B cell (primary cell): ENCODE results near the gene HTRA2. TPM values are rescaled to one million over a fixed set of nuclear protein-coding genes. Genes with fewer than 3 reads are reported as not detected.

Source experiments
- ATAC-seq: fragments of 200-7000 bp; cut with Tn5 transposase; one replicate; pipeline ENCODE4 v1.10.0; 2021; ENCODE audit warnings: low read depth, mild to moderate bottlenecking, moderate number of reproducible peaks, moderate library complexity
- CTCF ChIA-PET: fragments of 350-600 bp; sonication (Branson Sonifier 250); formaldehyde crosslinking; loops from one replicate; lab custom pipeline; 2021; ENCODE audit warnings: antibody characterized with exemption, inconsistent platforms; lab: Charles Lee
- POLR2A ChIA-PET: fragments of 350-600 bp; sonication (Branson Sonifier 250); formaldehyde crosslinking; loops from one replicate; lab custom pipeline; 2021; ENCODE audit warnings: antibody characterized with exemption; lab: Charles Lee
- DNase-seq: peaks from one replicate; pipeline ENCODE4 v3.0.0; 2013
- H2AFZ ChIP-seq: 2 replicates; pipeline ENCODE4 v1.6.1; 2012; ENCODE audit warnings: mild to moderate bottlenecking, low read depth, low read length; ENCODE audit not compliant: insufficient read depth, poor library complexity, severe bottlenecking
- H3K27ac ChIP-seq, 2 donors: 1 replicate in 1 of 2; 2 replicates in 1 of 2; pipeline ENCODE4 v1.5.1; 2012 to 2013; ENCODE audit warnings: low read length in 2 of 2, mild to moderate bottlenecking in 2 of 2, moderate library complexity in 1 of 2
- H3K27me3 ChIP-seq, 4 experiments: fragments of 200-600 bp in 1 of 4; sonication (generic) in 1 of 4; replicated peaks in 1 of 4; 1 replicate in 2 of 4; 2 replicates in 2 of 4; pipeline versions ENCODE4 v1.6.1 to v1.7.0; 2013 to 2016; ENCODE audit warnings: low read length in 3 of 4, mild to moderate bottlenecking in 2 of 4, mixed read lengths in 1 of 4, moderate library complexity in 1 of 4; ENCODE audit not compliant: insufficient read depth in 4 of 4, control insufficient read depth in 3 of 4; ENCODE audit errors: control extremely low read depth in 1 of 4
- H3K36me3 ChIP-seq, 2 experiments: replicated peaks in 1 of 2; 1 replicate in 1 of 2; 2 replicates in 1 of 2; pipeline versions ENCODE4 v1.6.1 to v1.7.1; 2013; ENCODE audit warnings: low read length in 1 of 2; ENCODE audit not compliant: insufficient read depth in 2 of 2, control insufficient read depth in 1 of 2; ENCODE audit errors: control extremely low read depth in 1 of 2, extremely low read depth in 1 of 2
- H3K4me1 ChIP-seq, 2 donors: fragments of 200-600 bp in 1 of 2; sonication (generic) in 1 of 2; 1 replicate in 1 of 2; 2 replicates in 1 of 2; pipeline versions ENCODE4 v1.5.1 to v1.6.1; 2013 to 2017; ENCODE audit warnings: low read length in 2 of 2; ENCODE audit not compliant: control insufficient read depth in 2 of 2, insufficient read depth in 2 of 2
- H3K4me2 ChIP-seq: replicated peaks from 2 replicates; pipeline ENCODE3; 2012; ENCODE audit warnings: mild to moderate bottlenecking, low read depth, low read length; ENCODE audit not compliant: poor library complexity, severe bottlenecking
- H3K4me3 ChIP-seq, 5 experiments: fragments of 200-600 bp in 1 of 5; sonication (generic) in 1 of 5; 1 replicate in 3 of 5; 2 replicates in 2 of 5; pipeline versions ENCODE4 v1.5.1 to v1.7.0; 2011 to 2016; ENCODE audit warnings: low read length in 4 of 5, mild to moderate bottlenecking in 4 of 5, low read depth in 2 of 5, control low read depth in 1 of 5, moderate library complexity in 1 of 5; ENCODE audit not compliant: insufficient read depth in 1 of 5; ENCODE audit errors: control extremely low read depth in 1 of 5, extremely low read depth in 1 of 5
- H3K79me2 ChIP-seq: fragments of 200-600 bp; sonication (generic); one replicate; pipeline ENCODE4 v1.6.0; 2016; ENCODE audit warnings: low read length; ENCODE audit not compliant: control insufficient read depth, insufficient read depth
- H3K9ac ChIP-seq: fragments of 200-600 bp; sonication (generic); 2 replicates; pipeline ENCODE4 v1.6.1; 2017; ENCODE audit warnings: mild to moderate bottlenecking, low read length, moderate library complexity
- H3K9me3 ChIP-seq, 3 donors: one replicate each; pipeline versions ENCODE4 v1.6.1 to v1.7.1; 2013; ENCODE audit warnings: low read length in 2 of 3; ENCODE audit not compliant: control insufficient read depth in 2 of 3, insufficient read depth in 1 of 3; ENCODE audit errors: control extremely low read depth in 1 of 3
- H4K20me1 ChIP-seq: 2 replicates; pipeline ENCODE4 v1.6.0; 2012; ENCODE audit warnings: mild to moderate bottlenecking, low read length; ENCODE audit not compliant: insufficient read depth, control insufficient read depth, poor library complexity, severe bottlenecking
- H3K27ac Mint-ChIP-seq: one replicate; pipeline ENCODE4 v1.8.0; 2021; ENCODE audit warnings: mixed read lengths
- H3K27me3 Mint-ChIP-seq: one replicate; pipeline ENCODE4 v1.8.0; 2021; ENCODE audit warnings: mixed read lengths
- H3K4me1 Mint-ChIP-seq: one replicate; pipeline ENCODE4 v1.8.0; 2021; ENCODE audit warnings: mixed read lengths
- H3K4me3 Mint-ChIP-seq: one replicate; pipeline ENCODE4 v1.8.0; 2021; ENCODE audit warnings: mixed read lengths
- H3K9me3 Mint-ChIP-seq: one replicate; pipeline ENCODE4 v1.8.0; 2022; ENCODE audit warnings: mixed read lengths; ENCODE audit not compliant: insufficient read depth
- EZH2 ChIP-seq: IDR thresholded peaks from 2 replicates; pipeline ENCODE4 v1.6.1; 2012; ENCODE audit warnings: borderline replicate concordance, low read depth, mild to moderate bottlenecking, moderate library complexity, low read length; ENCODE audit not compliant: insufficient read depth, poor library complexity, severe bottlenecking
- WGBS: methylation state at CpG from one replicate; pipeline ENCODE4 v1.1.5; 2013; ENCODE audit warnings: missing lambda C conversion rate; ENCODE audit not compliant: insufficient coverage; 5-methylcytosine and 5-hydroxymethylcytosine counted together
- intact Hi-C: fragments of 100-400 bp; cut with micrococcal nuclease; formaldehyde crosslinking; loops from one replicate; pipeline ENCODE4 v1.10.0; 2022
- polyA plus RNA-seq: library from polyadenylated mRNA; depleted of rRNA; stranded (reverse); fragments of >200 nt; gene quantifications from 2 replicates; pipeline ENCODE4 v1.2.3, GENCODE V29; 2012
- total RNA-seq, 2 donors: library from RNA; stranded (reverse); fragments of 120-200 nt in 1 of 2; gene quantifications; 1 replicate in 1 of 2; 2 replicates in 1 of 2; pipeline versions ENCODE4 v1.2.3 to v1.2.4, GENCODE V29; 2013 to 2022
- TF ChIP-seq, protein P1 (sequence below): fragments of 200-600 bp; IDR thresholded peaks from one replicate; pipeline ENCODE4 v1.8.0; 2022; ENCODE audit warnings: antibody characterized with exemption, mild to moderate bottlenecking

HTRA2 gene
- total and polyA plus RNA-seq, 2 donors (not counting 1 experiment from before 2014, with no cell fraction given) = 52.8 to 111 TPM

DNA sequence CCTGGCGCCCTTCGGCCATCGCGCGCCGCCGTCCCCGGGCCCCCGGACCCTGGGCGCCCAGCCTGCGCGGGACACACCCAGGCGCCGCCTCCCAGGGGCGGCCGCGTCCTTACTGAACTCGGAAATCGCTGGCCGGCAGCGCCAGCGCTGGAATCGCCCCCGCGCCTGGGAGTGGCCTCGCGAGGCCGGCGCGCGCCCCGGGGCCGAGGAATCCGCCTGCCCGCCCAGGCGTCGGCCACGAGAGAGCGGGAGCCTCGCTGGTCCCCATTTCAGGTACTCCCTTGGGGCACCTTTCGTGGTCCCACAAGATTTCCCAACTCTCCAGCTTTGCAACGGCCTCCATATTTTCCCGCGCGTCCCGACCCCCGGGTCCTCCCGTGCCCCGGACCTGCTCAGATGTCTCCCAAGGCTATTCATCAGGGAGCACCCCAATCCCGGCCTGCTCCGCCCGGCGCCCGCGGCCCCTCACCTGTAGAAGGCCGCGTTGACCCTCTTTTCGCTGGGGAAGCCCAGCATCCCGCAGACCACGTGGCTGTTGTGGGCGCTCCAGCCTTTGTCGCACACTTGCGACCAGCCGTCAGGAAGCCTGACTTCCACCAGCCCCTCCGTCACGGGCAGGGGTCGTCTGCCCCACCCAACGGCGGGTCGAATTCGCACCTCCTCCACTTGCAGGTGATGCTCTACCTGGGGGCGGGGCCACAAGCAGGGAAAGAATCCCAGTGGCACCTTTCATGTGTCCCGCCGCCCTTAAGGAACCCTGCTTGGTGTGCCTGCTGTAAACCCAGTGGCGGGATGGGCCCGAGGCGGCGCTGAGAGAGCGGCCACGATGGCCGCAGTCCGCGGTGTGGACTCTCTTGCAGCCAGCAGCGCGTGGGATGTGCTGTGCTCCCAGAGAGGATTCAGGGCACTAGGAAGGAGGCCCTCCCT is 19.4 kb downstream of the HTRA2 start:
- Mint-ChIP-seq H3K4me1 (peaks cover 19% of the 10 kb centered on the region), H3K27me3 (peaks cover 13% of the 10 kb centered on the region), H3K9me3 (no peaks in the 10 kb centered on the region), H3K27ac (no peak overlapping the region), H3K4me3 (peak overlapping the region; percentile 80)
- intact Hi-C loops = no loop called here
- H3K9ac ChIP-seq = peak overlapping the region; percentile 69
- H3K4me1 ChIP-seq = peaks cover 24 to 35% of the 10 kb centered on the region in 2 donors
- peaks cover 6% of the 10 kb centered on the region for H3K79me2 ChIP-seq
- peaks cover 0 to 30% (median 22%) of the 10 kb centered on the region in 4 experiments for H3K27me3 ChIP-seq
- H2AFZ ChIP-seq = peak overlapping the region; percentile 88
- TF ChIP-seq, protein P1, sequence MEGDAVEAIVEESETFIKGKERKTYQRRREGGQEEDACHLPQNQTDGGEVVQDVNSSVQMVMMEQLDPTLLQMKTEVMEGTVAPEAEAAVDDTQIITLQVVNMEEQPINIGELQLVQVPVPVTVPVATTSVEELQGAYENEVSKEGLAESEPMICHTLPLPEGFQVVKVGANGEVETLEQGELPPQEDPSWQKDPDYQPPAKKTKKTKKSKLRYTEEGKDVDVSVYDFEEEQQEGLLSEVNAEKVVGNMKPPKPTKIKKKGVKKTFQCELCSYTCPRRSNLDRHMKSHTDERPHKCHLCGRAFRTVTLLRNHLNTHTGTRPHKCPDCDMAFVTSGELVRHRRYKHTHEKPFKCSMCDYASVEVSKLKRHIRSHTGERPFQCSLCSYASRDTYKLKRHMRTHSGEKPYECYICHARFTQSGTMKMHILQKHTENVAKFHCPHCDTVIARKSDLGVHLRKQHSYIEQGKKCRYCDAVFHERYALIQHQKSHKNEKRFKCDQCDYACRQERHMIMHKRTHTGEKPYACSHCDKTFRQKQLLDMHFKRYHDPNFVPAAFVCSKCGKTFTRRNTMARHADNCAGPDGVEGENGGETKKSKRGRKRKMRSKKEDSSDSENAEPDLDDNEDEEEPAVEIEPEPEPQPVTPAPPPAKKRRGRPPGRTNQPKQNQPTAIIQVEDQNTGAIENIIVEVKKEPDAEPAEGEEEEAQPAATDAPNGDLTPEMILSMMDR = no peak
- TF ChIP-seq EZH2 = peak; percentile 64
- POLR2A ChIA-PET = interaction anchor here (1.6 kb wide), 1 partner anchor 18 kb away, joined by 5 read pairs; no protein-coding TSS in a partner anchor
- peak overlapping the region; percentile 94 for H3K4me2 ChIP-seq
- WGBS = 2% methylated on average over 85 of the region's 85 CpGs
- no peaks in the 10 kb centered on the region for H3K9me3 ChIP-seq
- peak; percentile 40 for DNase-seq
- no peak overlapping the region for H3K27ac ChIP-seq
- ATAC-seq = peak; percentile 44
- H3K36me3 ChIP-seq = no peaks in the 10 kb centered on the region
- H4K20me1 ChIP-seq = no peaks in the 10 kb centered on the region
- peak overlapping the region in 4 of 5 experiments; percentile 45 to 73 (median 61) for H3K4me3 ChIP-seq
- CTCF ChIA-PET = interaction anchor here (1.1 to 2.5 kb wide), 4 partner anchors 10 to 46 kb away, joined by 3 to 8 read pairs (median 4); no protein-coding TSS in a partner anchor
